Amniotic epithelial cell (primary cell): ENCODE data around the gene GARIN5B.
A peak's percentile ranks its signal among the peaks of the same experiment; 100 is the strongest.

ENCODE experiments used
- DNase-seq: peaks from one replicate; pipeline ENCODE4 v3.0.0-alpha.2; 2010; ENCODE audit warnings: low read depth

The GARIN5B gene

GRCh38 chr19:55389386-55390317 lies 26.6 kb upstream of the GARIN5B start:
- no peak for DNase-seq

- no peak for DNase-seq
These were observed 24.9 kb upstream of the GARIN5B start for GRCh38 chr19:55387736-55388497.

GRCh38 chr19:55386493-55386971 lies 23.5 kb upstream of the GARIN5B start:
- no peak for DNase-seq

- peak; percentile 95 for DNase-seq
These were observed 22.8 kb upstream of the GARIN5B start, which contains the start of gene RPL28 for GRCh38 chr19:55385724-55386492. Gene RPL28, plus strand, starts transcription at chr19:55385932. Its CDS starts 426 bp downstream, at chr19:55386358.

GRCh38 chr19:55384920-55385723 lies 22.1 kb upstream of the GARIN5B start:
- DNase-seq: peak; percentile 92

GRCh38 chr19:55384131-55384919 lies 21.3 kb upstream of the GARIN5B start, which contains the start of gene TMEM238:
Gene TMEM238, minus strand, starts transcription at chr19:55384292. Its CDS starts 33 bp downstream, at chr19:55384259.
- no peak for DNase-seq

GRCh38 chr19:55383279-55384130 lies 20.4 kb upstream of the GARIN5B start:
- peak; percentile 63 for DNase-seq

- no peak for DNase-seq
These were observed 19.5 kb upstream of the GARIN5B start for GRCh38 chr19:55382522-55383054.

GRCh38 chr19:55382013-55382412 lies 19.0 kb upstream of the GARIN5B start:
- no peak for DNase-seq

- DNase-seq: no peak
These were observed 16.1 kb upstream of the GARIN5B start for GRCh38 chr19:55379174-55379573.

GRCh38 chr19:55377356-55378131 lies 14.5 kb upstream of the GARIN5B start:
- no peak for DNase-seq

- DNase-seq: no peak
These were observed 13.3 kb upstream of the GARIN5B start, which contains the start of gene TMEM190 for GRCh38 chr19:55376241-55376933. Gene TMEM190, plus strand, starts transcription at chr19:55376826. Its CDS starts 28 bp downstream, at chr19:55376854.

- DNase-seq: peak; percentile 55
These were observed 11.1 kb upstream of the GARIN5B start for GRCh38 chr19:55373993-55374757.

GRCh38 chr19:55373306-55373992 lies 10.4 kb upstream of the GARIN5B start:
- no peak for DNase-seq

- DNase-seq: peak; percentile 35
These were observed 9.4 kb upstream of the GARIN5B start for GRCh38 chr19:55372316-55373081.
